ENCODE results near the gene DCAF12. TPM values are rescaled to one million over a fixed set of nuclear protein-coding genes. Genes with fewer than 3 reads are reported as not detected.

DCAF12 gene
- total RNA-seq, 1 donor from 2014 or later: 52.6 TPM

GRCh38 chr9:34089311-34089710, 37.2 kb downstream of the DCAF12 start:
- no peak for DNase-seq (ENCODE audit: low read depth, low spot score)
- TF ChIP-seq, protein P1, sequence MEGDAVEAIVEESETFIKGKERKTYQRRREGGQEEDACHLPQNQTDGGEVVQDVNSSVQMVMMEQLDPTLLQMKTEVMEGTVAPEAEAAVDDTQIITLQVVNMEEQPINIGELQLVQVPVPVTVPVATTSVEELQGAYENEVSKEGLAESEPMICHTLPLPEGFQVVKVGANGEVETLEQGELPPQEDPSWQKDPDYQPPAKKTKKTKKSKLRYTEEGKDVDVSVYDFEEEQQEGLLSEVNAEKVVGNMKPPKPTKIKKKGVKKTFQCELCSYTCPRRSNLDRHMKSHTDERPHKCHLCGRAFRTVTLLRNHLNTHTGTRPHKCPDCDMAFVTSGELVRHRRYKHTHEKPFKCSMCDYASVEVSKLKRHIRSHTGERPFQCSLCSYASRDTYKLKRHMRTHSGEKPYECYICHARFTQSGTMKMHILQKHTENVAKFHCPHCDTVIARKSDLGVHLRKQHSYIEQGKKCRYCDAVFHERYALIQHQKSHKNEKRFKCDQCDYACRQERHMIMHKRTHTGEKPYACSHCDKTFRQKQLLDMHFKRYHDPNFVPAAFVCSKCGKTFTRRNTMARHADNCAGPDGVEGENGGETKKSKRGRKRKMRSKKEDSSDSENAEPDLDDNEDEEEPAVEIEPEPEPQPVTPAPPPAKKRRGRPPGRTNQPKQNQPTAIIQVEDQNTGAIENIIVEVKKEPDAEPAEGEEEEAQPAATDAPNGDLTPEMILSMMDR (conservative IDR thresholded peaks at IDR 0.05): no peak
- H3K4me1 Mint-ChIP-seq: peaks cover 8% of the 10 kb centered on the region
- H3K27ac Mint-ChIP-seq (ENCODE audit: unreplicated experiment): peak overlapping the region; percentile 14
- peaks cover 11% of the 10 kb centered on the region for H3K36me3 Mint-ChIP-seq (ENCODE audit: low read depth)
- no peak overlapping the region for H3K4me3 Mint-ChIP-seq
- H3K9me3 Mint-ChIP-seq: no peaks in the 10 kb centered on the region
- no peaks in the 10 kb centered on the region for H3K27me3 Mint-ChIP-seq (ENCODE audit: low read depth)

GRCh38 chr9:34087370-34087769, 39.1 kb downstream of the DCAF12 start:
- Mint-ChIP-seq H3K9me3 (no peaks in the 10 kb centered on the region), H3K27ac (ENCODE audit: unreplicated experiment) (no peak overlapping the region), H3K4me1 (peaks cover 12% of the 10 kb centered on the region), H3K27me3 (ENCODE audit: low read depth) (no peaks in the 10 kb centered on the region), H3K36me3 (ENCODE audit: low read depth) (peaks cover 6% of the 10 kb centered on the region), H3K4me3 (no peak overlapping the region)
- DNase-seq (ENCODE audit: low read depth, low spot score): no peak
- TF ChIP-seq, protein P1 (conservative IDR thresholded peaks at IDR 0.05): no peak

DNA sequence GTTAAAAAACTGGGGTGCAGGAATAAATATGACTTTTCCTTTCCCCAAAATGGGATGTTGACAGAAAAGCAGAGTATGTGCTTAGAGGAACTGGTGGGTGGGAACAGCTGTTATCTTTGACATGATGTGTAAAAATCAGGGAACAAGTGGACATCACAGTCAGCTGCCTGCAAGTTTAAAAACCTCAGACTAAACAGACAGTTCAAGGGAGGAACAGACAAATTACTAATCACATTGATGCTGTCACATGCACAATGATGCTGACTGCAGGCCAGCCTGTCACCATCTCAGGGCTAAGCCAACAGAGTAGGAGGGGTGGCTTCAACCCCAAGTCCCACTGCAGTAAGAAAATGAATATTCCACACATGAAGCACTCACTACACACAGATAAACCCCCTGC, 39.6 kb downstream of the DCAF12 start:
- Mint-ChIP-seq H3K27ac (ENCODE audit: unreplicated experiment) (no peak overlapping the region), H3K27me3 (ENCODE audit: low read depth) (no peaks in the 10 kb centered on the region), H3K36me3 (ENCODE audit: low read depth) (peaks cover 3% of the 10 kb centered on the region), H3K4me1 (peaks cover 12% of the 10 kb centered on the region), H3K4me3 (no peak overlapping the region), H3K9me3 (no peaks in the 10 kb centered on the region)
- TF ChIP-seq, protein P1 (conservative IDR thresholded peaks at IDR 0.05): no peak
- no peak for DNase-seq (ENCODE audit: low read depth, low spot score)

DNA sequence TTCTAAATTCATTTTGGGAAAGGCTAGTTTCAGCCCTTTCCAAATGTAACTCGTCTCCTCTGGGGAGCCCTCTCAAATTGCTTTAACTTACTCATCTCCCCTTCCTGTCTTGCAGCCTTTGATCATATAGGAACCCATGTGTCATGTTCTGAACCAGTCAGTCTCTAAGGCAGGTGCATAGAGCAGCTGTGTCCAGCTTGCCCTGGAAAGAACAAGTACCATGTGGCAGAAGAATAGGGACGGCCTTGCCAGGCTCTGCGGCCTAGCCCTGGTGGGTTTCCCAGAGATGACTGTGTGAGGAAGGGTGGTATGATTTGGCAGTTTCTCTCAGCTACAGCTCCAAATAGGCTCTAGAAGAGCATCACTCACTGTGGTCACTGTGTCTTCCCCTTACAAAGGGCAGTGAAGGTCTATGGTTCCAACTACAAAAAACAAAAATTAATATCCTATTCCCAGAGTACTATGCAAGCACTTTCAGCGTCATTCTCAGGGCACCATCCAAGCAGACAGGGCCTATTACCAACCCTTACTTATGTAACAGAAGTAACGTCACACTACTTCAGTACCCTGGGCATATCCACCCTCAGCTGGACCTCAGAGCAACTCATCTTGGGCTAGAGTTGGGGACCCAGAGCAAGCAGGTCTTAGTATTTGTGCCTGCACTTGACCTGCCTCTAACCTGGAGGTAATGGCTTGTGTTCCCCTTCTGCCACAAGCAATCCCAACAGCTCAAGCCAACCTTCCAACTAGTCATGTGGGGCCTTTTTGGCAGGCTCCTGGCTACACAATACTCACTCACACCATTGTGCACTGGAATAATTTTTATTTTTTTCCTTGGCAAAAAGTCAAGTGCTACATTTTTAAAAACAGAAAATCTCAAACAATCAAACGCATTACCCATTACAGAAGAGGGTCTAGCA, 40.7 kb downstream of the DCAF12 start:
- TF ChIP-seq, protein P1 (conservative IDR thresholded peaks at IDR 0.05): no peak
- peaks cover 3% of the 10 kb centered on the region for H3K36me3 Mint-ChIP-seq (ENCODE audit: low read depth)
- H3K27ac Mint-ChIP-seq (ENCODE audit: unreplicated experiment): no peak overlapping the region
- H3K27me3 Mint-ChIP-seq (ENCODE audit: low read depth): no peaks in the 10 kb centered on the region
- DNase-seq (ENCODE audit: low read depth, low spot score): no peak
- no peak overlapping the region for H3K4me3 Mint-ChIP-seq
- peaks cover 12% of the 10 kb centered on the region for H3K4me1 Mint-ChIP-seq
- no peaks in the 10 kb centered on the region for H3K9me3 Mint-ChIP-seq

DNA sequence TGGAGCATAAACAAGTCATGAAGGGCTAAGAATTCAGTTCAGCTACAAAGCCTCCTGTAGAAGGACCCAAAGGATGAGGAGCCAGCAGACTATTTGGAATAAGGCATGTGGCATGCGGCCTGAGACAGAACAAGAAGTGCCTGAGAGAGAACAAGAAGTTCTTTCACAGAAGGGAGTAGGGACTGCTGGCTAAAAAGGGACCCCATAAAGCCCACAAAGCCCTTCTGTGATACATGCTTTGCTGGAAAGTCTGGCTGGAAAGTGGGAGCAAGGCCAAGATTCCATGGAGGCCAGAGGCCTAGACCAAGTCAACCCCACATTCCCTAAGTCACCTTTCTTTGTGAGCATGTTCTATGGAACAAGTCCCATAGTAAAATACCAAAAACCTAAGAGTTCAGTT, 41.9 kb downstream of the DCAF12 start:
- H3K4me3 Mint-ChIP-seq: no peak overlapping the region
- DNase-seq (ENCODE audit: low read depth, low spot score): peak; percentile 2
- TF ChIP-seq, protein P1 (conservative IDR thresholded peaks at IDR 0.05): no peak
- peak overlapping the region; percentile 79 for H3K27ac Mint-ChIP-seq (ENCODE audit: unreplicated experiment)
- no peaks in the 10 kb centered on the region for H3K9me3 Mint-ChIP-seq
- H3K27me3 Mint-ChIP-seq (ENCODE audit: low read depth): no peaks in the 10 kb centered on the region
- peaks cover 3% of the 10 kb centered on the region for H3K36me3 Mint-ChIP-seq (ENCODE audit: low read depth)
- H3K4me1 Mint-ChIP-seq: peaks cover 12% of the 10 kb centered on the region

Measured in neural crest cell (in vitro differentiated cells).